ENCODE data around the gene AGPS.
"Not testable (repeated sequence)": the region's sequence is repeated elsewhere in the genome, so short reads cannot be mapped to it uniquely, and the experiment has no call there.

DNA sequence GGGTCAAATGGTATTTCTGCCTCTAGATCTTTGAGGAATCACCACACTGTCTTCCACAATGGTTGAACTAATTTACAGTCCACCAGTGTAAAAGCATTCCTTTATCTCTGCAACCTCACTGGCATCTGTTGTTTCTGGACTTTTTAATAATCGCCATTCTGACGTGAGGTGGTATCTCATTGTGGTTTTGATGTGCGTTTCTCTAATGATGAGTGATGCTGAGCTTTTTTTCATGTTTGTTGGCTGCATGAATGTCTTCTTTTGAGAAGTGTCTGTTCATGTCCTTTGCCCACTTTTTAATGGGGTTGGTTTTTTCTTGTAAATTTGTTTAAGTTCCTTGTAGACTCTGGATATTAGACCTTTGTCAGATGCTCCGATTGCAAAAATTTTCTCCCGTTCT, 32.0 kb downstream of the AGPS start:
- TF ChIP-seq FOXJ3 (CRISPR knock-in tag; IDR thresholded peaks at IDR 0.05; ENCODE audit: borderline replicate concordance); SP140L (CRISPR knock-in tag; IDR thresholded peaks at IDR 0.05; ENCODE audit: borderline replicate concordance); MEF2D (CRISPR knock-in tag; IDR thresholded peaks at IDR 0.05); PAF1 (CRISPR knock-in tag; IDR thresholded peaks at IDR 0.05); CREM (IDR thresholded peaks at IDR 0.05); CREM (CRISPR knock-in tag; IDR thresholded peaks at IDR 0.05); ZBTB20 (CRISPR knock-in tag; IDR thresholded peaks at IDR 0.05; ENCODE audit: borderline replicate concordance, low read depth): not testable (repeated sequence)
- TF ChIP-seq, protein P1, sequence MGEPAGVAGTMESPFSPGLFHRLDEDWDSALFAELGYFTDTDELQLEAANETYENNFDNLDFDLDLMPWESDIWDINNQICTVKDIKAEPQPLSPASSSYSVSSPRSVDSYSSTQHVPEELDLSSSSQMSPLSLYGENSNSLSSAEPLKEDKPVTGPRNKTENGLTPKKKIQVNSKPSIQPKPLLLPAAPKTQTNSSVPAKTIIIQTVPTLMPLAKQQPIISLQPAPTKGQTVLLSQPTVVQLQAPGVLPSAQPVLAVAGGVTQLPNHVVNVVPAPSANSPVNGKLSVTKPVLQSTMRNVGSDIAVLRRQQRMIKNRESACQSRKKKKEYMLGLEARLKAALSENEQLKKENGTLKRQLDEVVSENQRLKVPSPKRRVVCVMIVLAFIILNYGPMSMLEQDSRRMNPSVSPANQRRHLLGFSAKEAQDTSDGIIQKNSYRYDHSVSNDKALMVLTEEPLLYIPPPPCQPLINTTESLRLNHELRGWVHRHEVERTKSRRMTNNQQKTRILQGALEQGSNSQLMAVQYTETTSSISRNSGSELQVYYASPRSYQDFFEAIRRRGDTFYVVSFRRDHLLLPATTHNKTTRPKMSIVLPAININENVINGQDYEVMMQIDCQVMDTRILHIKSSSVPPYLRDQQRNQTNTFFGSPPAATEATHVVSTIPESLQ (CRISPR knock-in tag; conservative IDR thresholded peaks at IDR 0.05): not testable (repeated sequence)
- TF ChIP-seq, protein P2, sequence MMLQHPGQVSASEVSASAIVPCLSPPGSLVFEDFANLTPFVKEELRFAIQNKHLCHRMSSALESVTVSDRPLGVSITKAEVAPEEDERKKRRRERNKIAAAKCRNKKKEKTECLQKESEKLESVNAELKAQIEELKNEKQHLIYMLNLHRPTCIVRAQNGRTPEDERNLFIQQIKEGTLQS (CRISPR knock-in tag; IDR thresholded peaks at IDR 0.05): not testable (repeated sequence)
- TF ChIP-seq, protein P3, sequence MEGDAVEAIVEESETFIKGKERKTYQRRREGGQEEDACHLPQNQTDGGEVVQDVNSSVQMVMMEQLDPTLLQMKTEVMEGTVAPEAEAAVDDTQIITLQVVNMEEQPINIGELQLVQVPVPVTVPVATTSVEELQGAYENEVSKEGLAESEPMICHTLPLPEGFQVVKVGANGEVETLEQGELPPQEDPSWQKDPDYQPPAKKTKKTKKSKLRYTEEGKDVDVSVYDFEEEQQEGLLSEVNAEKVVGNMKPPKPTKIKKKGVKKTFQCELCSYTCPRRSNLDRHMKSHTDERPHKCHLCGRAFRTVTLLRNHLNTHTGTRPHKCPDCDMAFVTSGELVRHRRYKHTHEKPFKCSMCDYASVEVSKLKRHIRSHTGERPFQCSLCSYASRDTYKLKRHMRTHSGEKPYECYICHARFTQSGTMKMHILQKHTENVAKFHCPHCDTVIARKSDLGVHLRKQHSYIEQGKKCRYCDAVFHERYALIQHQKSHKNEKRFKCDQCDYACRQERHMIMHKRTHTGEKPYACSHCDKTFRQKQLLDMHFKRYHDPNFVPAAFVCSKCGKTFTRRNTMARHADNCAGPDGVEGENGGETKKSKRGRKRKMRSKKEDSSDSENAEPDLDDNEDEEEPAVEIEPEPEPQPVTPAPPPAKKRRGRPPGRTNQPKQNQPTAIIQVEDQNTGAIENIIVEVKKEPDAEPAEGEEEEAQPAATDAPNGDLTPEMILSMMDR (CRISPR knock-in tag; IDR thresholded peaks at IDR 0.05): not testable (repeated sequence)
